GM12878 (cell line): ENCODE results near the gene ENTPD6. TPM values are rescaled to one million over a fixed set of nuclear protein-coding genes. Genes with fewer than 3 reads are reported as not detected.

ENCODE experiments used
- CUX1 ChIP-seq: IDR thresholded peaks from 2 replicates; pipeline ENCODE4 v1.6.1; 2012; ENCODE audit warnings: improper control_type of control experiment, low read depth, low read length; ENCODE audit not compliant: insufficient replicate concordance
- POLR2AphosphoS2 ChIP-seq: IDR thresholded peaks from 2 replicates; pipeline ENCODE4 v1.6.1; 2011; ENCODE audit warnings: low read depth, mild to moderate bottlenecking, low read length, improper control_type of control experiment, moderate library complexity
- REST ChIP-seq: IDR thresholded peaks from 2 replicates; pipeline ENCODE4 v1.6.1; 2012; ENCODE audit warnings: mild to moderate bottlenecking, low read depth, low read length
- SMARCA5 ChIP-seq: fragments of 450-650 bp; IDR thresholded peaks from 2 replicates; pipeline ENCODE4 v1.6.1; 2017; ENCODE audit warnings: mild to moderate bottlenecking
- SREBF2 ChIP-seq: IDR thresholded peaks from 2 replicates; pipeline ENCODE4 v1.6.1; 2012; ENCODE audit warnings: mild to moderate bottlenecking, low read length
- ZBED1 ChIP-seq: IDR thresholded peaks from 2 replicates; pipeline ENCODE4 v1.6.1; 2016; ENCODE audit warnings: borderline replicate concordance
- polyA plus RNA-seq, 11 experiments: library from polyadenylated mRNA; depleted of rRNA in 4 of 11; unstranded in 6 of 11; stranded (reverse) in 5 of 11; fragments of >200 nt; fragmentation: Nextera tagmentation in 4 of 11; fragmentation: Illumina TruSeq in 1 of 11; extraction: Ambion mirVana in 4 of 11; extraction: Trizol in 1 of 11; gene quantifications; 1 replicate in 1 of 11; 2 replicates in 10 of 11; pipeline versions ENCODE4 v1.2.1 to v1.2.3, GENCODE V29; 2011 to 2016; ENCODE audit warnings: inconsistent platforms in 2 of 11, missing spikeins in 2 of 11, low read depth in 1 of 11
- total RNA-seq, 4 experiments: library from RNA; depleted of rRNA in 3 of 4; stranded (reverse); fragments of >200 nt in 3 of 4; fragmentation: Illumina TruSeq in 1 of 4; extraction: Trizol in 1 of 4; gene quantifications; 2 replicates each; pipeline versions ENCODE4 v1.2.1 to v1.2.3, GENCODE V29; 2013 to 2021

The ENTPD6 gene
- total and polyA plus RNA-seq, 10 of the 15 experiments (the other 5 are each of a cell fraction or from before 2014, with no cell fraction given): 0.53 to 45.4 (median 31.1) TPM

- TF ChIP-seq REST (no peak), CUX1 (no peak), ZBED1 (no peak), POLR2AphosphoS2 (no peak), SMARCA5 (no peak), SREBF2 (no peak)
Observed at GRCh38 chr20:25243416-25243979, 48.0 kb downstream of the ENTPD6 start (continued).
